ENCODE measurements around the gene ADAM19. TPM values are rescaled to one million over a fixed set of nuclear protein-coding genes. Genes with fewer than 3 reads are reported as not detected.
A peak's percentile ranks its signal among the peaks of the same experiment; 100 is the strongest.

The ADAM19 gene
- total RNA-seq, 4 donors from 2014 or later: 1.1 to 47.9 (median 5.4) TPM

DNA sequence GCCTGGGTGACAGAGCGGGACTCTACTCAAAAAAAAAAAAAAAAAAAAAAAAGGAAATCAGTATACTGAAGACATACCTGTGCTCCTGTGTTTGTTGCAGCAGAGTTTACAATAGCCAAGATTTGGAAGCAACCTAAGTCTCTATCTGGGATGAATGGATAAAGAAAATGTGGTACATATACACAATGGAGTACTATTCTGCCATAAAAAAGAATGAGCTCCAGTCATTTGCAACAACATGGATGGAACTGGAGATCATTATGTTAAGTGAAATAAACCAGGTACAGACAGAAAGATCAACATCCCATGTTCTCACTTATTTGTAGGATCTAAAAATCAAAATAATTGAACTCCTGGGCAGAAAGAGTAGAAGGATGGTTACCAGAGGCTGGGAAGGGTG, 22.9 kb downstream of the ADAM19 start:
- Histone ChIP-seq H3K4me1 (peaks cover 0 to 29% (median 16%) of the 10 kb centered on the region in 4 donors), H3K4me3 (no peak overlapping the region)

DNA sequence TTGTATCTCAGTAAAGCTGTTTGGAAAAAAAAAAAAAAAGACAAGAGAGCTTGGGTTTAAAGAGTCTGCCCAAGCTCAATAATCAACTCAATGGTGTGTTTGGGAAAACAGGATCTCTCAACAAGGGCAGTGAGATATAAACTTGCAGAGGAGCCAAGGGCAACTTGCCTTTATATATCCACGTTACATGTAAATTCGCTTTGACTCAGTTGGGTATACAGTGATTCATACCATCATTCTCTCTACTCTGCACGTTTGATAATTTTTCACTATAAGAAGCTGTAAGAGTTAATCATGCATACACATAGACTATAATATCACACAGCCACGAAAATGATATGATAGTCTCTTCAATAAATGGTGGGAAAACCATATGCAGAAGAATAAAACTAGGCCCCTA, 24.9 kb downstream of the ADAM19 start:
- TF ChIP-seq, protein P1, sequence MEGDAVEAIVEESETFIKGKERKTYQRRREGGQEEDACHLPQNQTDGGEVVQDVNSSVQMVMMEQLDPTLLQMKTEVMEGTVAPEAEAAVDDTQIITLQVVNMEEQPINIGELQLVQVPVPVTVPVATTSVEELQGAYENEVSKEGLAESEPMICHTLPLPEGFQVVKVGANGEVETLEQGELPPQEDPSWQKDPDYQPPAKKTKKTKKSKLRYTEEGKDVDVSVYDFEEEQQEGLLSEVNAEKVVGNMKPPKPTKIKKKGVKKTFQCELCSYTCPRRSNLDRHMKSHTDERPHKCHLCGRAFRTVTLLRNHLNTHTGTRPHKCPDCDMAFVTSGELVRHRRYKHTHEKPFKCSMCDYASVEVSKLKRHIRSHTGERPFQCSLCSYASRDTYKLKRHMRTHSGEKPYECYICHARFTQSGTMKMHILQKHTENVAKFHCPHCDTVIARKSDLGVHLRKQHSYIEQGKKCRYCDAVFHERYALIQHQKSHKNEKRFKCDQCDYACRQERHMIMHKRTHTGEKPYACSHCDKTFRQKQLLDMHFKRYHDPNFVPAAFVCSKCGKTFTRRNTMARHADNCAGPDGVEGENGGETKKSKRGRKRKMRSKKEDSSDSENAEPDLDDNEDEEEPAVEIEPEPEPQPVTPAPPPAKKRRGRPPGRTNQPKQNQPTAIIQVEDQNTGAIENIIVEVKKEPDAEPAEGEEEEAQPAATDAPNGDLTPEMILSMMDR (IDR thresholded peaks at IDR 0.05): no peak
- TF ChIP-seq POLR2A (IDR thresholded peaks at IDR 0.05): no peak
- Histone ChIP-seq H3K4me1 (peaks cover 0 to 41% (median 23%) of the 10 kb centered on the region in 4 donors), H3K27ac (peak overlapping the region in 2 of 4 donors; percentile 40 to 84)

More for the DNA sequence above, 22.9 kb downstream of the ADAM19 start:
- Histone ChIP-seq H3K9me3 (no peaks in the 10 kb centered on the region), H3K27ac (peak overlapping the region in 1 of 4 donors; percentile 35), H3K36me3 (no peaks in the 10 kb centered on the region), H3K27me3 (no peaks in the 10 kb centered on the region)
- no peak for TF ChIP-seq POLR2A (IDR thresholded peaks at IDR 0.05)
- TF ChIP-seq, protein P1 (IDR thresholded peaks at IDR 0.05): no peak
- no peak for DNase-seq

DNA sequence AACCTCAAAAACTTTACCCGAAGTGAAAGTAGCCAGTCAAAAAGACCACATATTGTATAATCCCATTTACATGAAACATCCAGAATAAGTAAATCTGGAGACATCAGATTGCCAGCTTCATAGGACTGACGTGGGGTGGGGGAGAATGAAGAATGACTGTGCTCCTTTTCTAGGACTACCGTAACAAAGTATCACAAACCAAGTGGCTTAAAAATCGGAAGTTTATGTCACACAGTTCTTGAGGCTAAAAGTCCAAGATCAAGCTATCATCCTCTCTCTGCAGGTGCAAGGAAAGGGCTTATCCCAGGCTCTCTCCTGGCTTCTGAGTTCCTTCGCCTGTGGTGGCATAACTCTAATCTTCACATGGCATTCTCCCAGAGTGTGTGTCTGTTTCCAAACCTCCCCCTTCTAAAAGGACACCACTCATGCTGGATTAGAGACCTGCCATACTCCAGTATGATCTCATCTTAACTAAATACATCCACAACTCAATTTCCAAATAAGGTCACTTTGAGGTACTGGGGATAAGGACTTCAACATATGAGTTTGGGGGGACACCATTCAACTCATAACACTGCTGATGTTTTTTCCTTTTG, 25.5 kb downstream of the ADAM19 start:
- TF ChIP-seq, protein P1 (IDR thresholded peaks at IDR 0.05): no peak
- TF ChIP-seq POLR2A (IDR thresholded peaks at IDR 0.05): no peak
- Histone ChIP-seq H3K36me3 (no peaks in the 10 kb centered on the region), H3K27ac (peak overlapping the region in 3 of 4 donors; percentile 44 to 84 (median 62)), H3K4me1 (peaks cover 0 to 47% (median 24%) of the 10 kb centered on the region in 4 donors), H3K9me3 (no peaks in the 10 kb centered on the region), H3K4me3 (no peak overlapping the region), H3K27me3 (no peaks in the 10 kb centered on the region)
- DNase-seq: peak in 1 of 3 donors; percentile 4

More for the DNA sequence above, 24.9 kb downstream of the ADAM19 start:
- DNase-seq: no peak
- Histone ChIP-seq H3K9me3 (no peaks in the 10 kb centered on the region), H3K27me3 (no peaks in the 10 kb centered on the region), H3K36me3 (no peaks in the 10 kb centered on the region), H3K4me3 (no peak overlapping the region)

DNA sequence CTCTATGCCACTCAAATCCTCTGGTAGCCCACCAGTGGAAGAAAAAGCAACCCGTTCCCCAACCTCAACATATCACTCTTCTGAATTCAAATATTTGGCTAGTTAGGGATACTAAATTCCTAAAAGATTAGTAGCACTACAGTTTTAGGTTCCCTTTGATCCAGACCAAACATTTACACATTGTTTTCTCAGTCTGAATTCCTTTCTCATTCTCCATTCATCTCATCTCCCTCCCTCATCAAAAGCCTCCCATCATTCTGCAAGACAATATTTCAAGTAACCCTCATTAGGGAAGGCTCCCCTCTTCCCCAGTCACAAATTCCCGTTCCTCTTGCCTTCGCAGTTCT, 26.3 kb downstream of the ADAM19 start:
- DNase-seq: peak in 1 of 3 donors; percentile 4
- H3K4me3 ChIP-seq: no peak overlapping the region
- no peaks in the 10 kb centered on the region for H3K9me3 ChIP-seq
- H3K27ac ChIP-seq: peak overlapping the region in 3 of 4 donors; percentile 44 to 84 (median 62)
- H3K4me1 ChIP-seq: peaks cover 0 to 53% (median 22%) of the 10 kb centered on the region in 4 donors
- no peaks in the 10 kb centered on the region for H3K36me3 ChIP-seq
- no peaks in the 10 kb centered on the region for H3K27me3 ChIP-seq
- TF ChIP-seq, protein P1 (IDR thresholded peaks at IDR 0.05): no peak
- TF ChIP-seq POLR2A (IDR thresholded peaks at IDR 0.05): no peak

DNA sequence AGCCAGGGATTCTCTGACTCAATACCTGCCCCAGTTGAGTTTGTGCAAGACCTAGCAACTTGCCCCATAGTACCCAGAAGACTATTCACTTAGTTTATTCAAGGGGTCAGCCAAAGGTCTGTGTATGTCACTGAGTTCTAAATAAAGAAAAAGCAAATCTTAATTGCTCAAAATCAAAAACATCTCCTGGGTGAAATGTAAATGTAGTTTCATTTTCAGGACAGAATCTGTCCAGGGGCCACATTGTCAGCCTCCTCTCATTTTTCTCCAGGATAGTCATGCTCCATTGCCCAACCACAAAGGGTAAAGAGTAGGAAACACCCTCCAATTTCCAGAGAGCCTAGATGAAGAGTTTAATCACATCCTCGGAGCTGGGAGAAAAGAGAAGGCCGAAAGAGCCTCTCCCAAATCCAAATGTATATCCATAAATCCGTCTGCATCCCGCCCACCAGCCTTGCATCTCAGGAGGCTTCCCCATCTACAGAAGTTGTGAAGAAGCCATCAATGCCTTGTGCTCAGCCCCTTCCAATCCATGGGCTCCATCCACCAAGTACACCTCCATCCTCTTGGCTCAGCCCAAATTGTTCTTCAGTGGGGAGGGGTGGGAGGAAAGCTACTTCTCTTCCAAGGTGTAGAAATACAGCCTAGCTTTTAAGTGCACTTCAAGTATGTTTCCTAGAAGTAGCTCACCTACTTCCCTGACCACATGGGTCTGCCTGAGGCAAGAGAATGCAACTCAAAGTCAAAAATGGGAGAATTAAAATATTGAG, 26.9 kb downstream of the ADAM19 start:
- Histone ChIP-seq H3K4me1 (peaks cover 0 to 55% (median 21%) of the 10 kb centered on the region in 4 donors), H3K27ac (peak overlapping the region; percentile 18 to 84 (median 53)), H3K27me3 (no peaks in the 10 kb centered on the region), H3K9me3 (no peaks in the 10 kb centered on the region), H3K36me3 (no peaks in the 10 kb centered on the region), H3K4me3 (no peak overlapping the region)
- DNase-seq: peak in 1 of 3 donors; percentile 34
- TF ChIP-seq, protein P1 (IDR thresholded peaks at IDR 0.05): no peak
- no peak for TF ChIP-seq POLR2A (IDR thresholded peaks at IDR 0.05)

Data from Peyer's patch (tissue), 4 donors.